ENCODE data around the gene COL6A2. TPM values are rescaled to one million over a fixed set of nuclear protein-coding genes. Genes with fewer than 3 reads are reported as not detected.

Gene COL6A2
- total RNA-seq, 1 donor from 2014 or later, result 196 TPM

GRCh38 chr21:46120301-46121285 lies 22.7 kb downstream of the COL6A2 start:
- DNase-seq, result peak; percentile 28
- intact Hi-C loops (cut with micrococcal nuclease), result no loop called here
- no peak for ATAC-seq

- DNase-seq, result peak; percentile 22
- intact Hi-C loops (cut with micrococcal nuclease), result no loop called here
These were observed 23.6 kb downstream of the COL6A2 start for GRCh38 chr21:46121286-46122221.

GRCh38 chr21:46122237-46122671 lies 24.3 kb downstream of the COL6A2 start:
- intact Hi-C loops (cut with micrococcal nuclease), result no loop called here
- peak; percentile 20 for DNase-seq
- no peak for ATAC-seq

More at GRCh38 chr21:46121286-46122221, 23.6 kb downstream of the COL6A2 start:
- no peak for ATAC-seq

GRCh38 chr21:46122758-46123683 lies 25.1 kb downstream of the COL6A2 start:
- no peak for ATAC-seq
- intact Hi-C loops (cut with micrococcal nuclease), result no loop called here
- no peak for DNase-seq

GRCh38 chr21:46124083-46124925 lies 26.4 kb downstream of the COL6A2 start:
- intact Hi-C loops (cut with micrococcal nuclease), result no loop called here
- ATAC-seq, result no peak
- DNase-seq, result peak; percentile 23

GRCh38 chr21:46124926-46125845 lies 27.3 kb downstream of the COL6A2 start:
- DNase-seq (peak; percentile 39), ATAC-seq (no peak)
- intact Hi-C loops (cut with micrococcal nuclease), result no loop called here

- peak; percentile 33 for DNase-seq
- no peak for ATAC-seq
- intact Hi-C loops (cut with micrococcal nuclease), result no loop called here
These were observed 28.0 kb downstream of the COL6A2 start for GRCh38 chr21:46125846-46126301.

- ATAC-seq (no peak), DNase-seq (peak; percentile 30)
- intact Hi-C loops (cut with micrococcal nuclease), result no loop called here
These were observed 28.7 kb downstream of the COL6A2 start for GRCh38 chr21:46126309-46127238.

GRCh38 chr21:46127239-46128105 lies 29.6 kb downstream of the COL6A2 start:
- intact Hi-C loops (cut with micrococcal nuclease), result no loop called here
- DNase-seq (peak; percentile 32), ATAC-seq (no peak)

GRCh38 chr21:46128106-46128932 lies 30.4 kb downstream of the COL6A2 start:
- DNase-seq (peak; percentile 82), ATAC-seq (peak; percentile 76)
- intact Hi-C loops (cut with micrococcal nuclease), result no loop called here

GRCh38 chr21:46128933-46129571 lies 31.1 kb downstream of the COL6A2 start:
- intact Hi-C loops (cut with micrococcal nuclease), result no loop called here
- ATAC-seq (peak; percentile 14), DNase-seq (peak; percentile 52)

- ATAC-seq (peak; percentile 1), DNase-seq (peak; percentile 31)
- intact Hi-C loops (cut with micrococcal nuclease), result no loop called here
These were observed 32.1 kb downstream of the COL6A2 start for GRCh38 chr21:46129846-46130651.

Measured in left ventricle myocardium superior (tissue), 1 donor.